ENCODE measurements around the gene GRAMD1B. TPM values are rescaled to one million over a fixed set of nuclear protein-coding genes. Genes with fewer than 3 reads are reported as not detected.
"Not testable (repeated sequence)": the region's sequence is repeated elsewhere in the genome, so short reads cannot be mapped to it uniquely, and the experiment has no call there.

GRAMD1B gene
- total RNA-seq, 2 experiments from 2014 or later: 36.8 to 39.0 TPM

- no peaks in the 10 kb centered on the region for H3K4me1 Mint-ChIP-seq (ENCODE audit: low read depth)
- POLR2A ChIA-PET: no interaction called here
- H3K27ac Mint-ChIP-seq: no peak overlapping the region
- intact Hi-C loops (cut with micrococcal nuclease): no loop called here
- peaks cover 16% of the 10 kb centered on the region for H3K27me3 Mint-ChIP-seq
- no peak overlapping the region for H3K4me3 Mint-ChIP-seq
- CTCF ChIA-PET: interaction anchor here (8.9 kb wide), 1 partner anchor 63 kb away, joined by 163 read pairs; no protein-coding TSS in a partner anchor
- no peaks in the 10 kb centered on the region for H3K36me3 Mint-ChIP-seq
- no peaks in the 10 kb centered on the region for H3K9me3 Mint-ChIP-seq
- no peak for DNase-seq
These were observed 215.4 kb downstream of the GRAMD1B start for GRCh38 chr11:123645286-123645975.

DNA sequence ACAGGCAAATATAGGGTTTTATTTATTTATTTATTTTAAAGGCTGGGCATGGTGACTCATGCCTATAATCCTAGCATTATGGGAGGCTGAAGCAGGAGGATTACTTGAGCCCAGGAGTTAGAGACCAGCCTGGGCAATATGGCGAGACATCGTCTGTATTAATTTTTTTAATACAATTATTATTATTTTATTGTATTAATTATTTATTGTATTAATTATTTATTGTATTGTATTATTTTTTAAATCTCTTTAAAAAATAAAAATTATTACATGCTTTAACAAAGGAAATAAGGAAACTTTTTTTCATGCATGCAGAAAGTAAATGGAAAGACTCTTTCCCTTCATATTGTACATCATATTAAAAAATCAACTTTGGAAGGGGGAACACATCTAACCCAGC lies 220.8 kb downstream of the GRAMD1B start:
- intact Hi-C loops (cut with micrococcal nuclease): no loop called here
- Mint-ChIP-seq H3K27ac (no peak overlapping the region), H3K4me3 (no peak overlapping the region), H3K27me3 (peaks cover 39% of the 10 kb centered on the region), H3K36me3 (no peaks in the 10 kb centered on the region), H3K9me3 (no peaks in the 10 kb centered on the region), H3K4me1 (ENCODE audit: low read depth) (peaks cover 4% of the 10 kb centered on the region)
- DNase-seq: no peak
- POLR2A ChIA-PET: no interaction called here
- CTCF ChIA-PET: interaction anchor here (1.1 to 1.3 kb wide), 3 partner anchors 8 to 13 kb away, joined by 3 to 5 read pairs (median 4); no protein-coding TSS in a partner anchor

DNA sequence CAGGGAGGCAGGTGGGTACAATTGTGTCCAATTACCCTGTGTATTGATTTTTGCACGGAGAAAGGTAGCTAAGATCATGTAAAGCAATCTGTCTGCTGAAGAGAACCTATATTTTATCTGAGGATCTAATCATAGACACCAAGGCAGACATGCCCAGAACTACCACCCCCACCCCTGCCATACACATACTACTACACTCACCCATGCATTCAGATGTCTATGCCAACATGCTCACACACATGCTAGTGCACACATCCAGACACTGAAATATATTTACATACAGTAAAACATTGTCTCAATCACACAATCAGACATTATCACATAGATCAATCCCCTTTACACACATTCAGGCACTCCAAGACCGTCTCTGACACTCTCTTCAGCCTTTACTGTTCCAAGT lies 222.5 kb downstream of the GRAMD1B start:
- ChIA-PET CTCF (interaction anchor here (1.4 to 3.0 kb wide), 2 partner anchors 55 to 59 kb away, joined by 6 to 13 read pairs; no protein-coding TSS in a partner anchor), POLR2A (no interaction called here)
- peaks cover 35% of the 10 kb centered on the region for H3K27me3 Mint-ChIP-seq
- H3K4me1 Mint-ChIP-seq (ENCODE audit: low read depth): peaks cover 4% of the 10 kb centered on the region
- no peaks in the 10 kb centered on the region for H3K36me3 Mint-ChIP-seq
- intact Hi-C loops (cut with micrococcal nuclease): no loop called here
- H3K4me3 Mint-ChIP-seq: no peak overlapping the region
- H3K9me3 Mint-ChIP-seq: no peaks in the 10 kb centered on the region
- no peak for DNase-seq
- H3K27ac Mint-ChIP-seq: no peak overlapping the region

GRCh38 chr11:123653483-123653826 lies 223.4 kb downstream of the GRAMD1B start:
- Mint-ChIP-seq H3K27me3 (peaks cover 35% of the 10 kb centered on the region), H3K4me3 (no peak overlapping the region), H3K9me3 (no peaks in the 10 kb centered on the region), H3K27ac (no peak overlapping the region), H3K36me3 (no peaks in the 10 kb centered on the region), H3K4me1 (ENCODE audit: low read depth) (peaks cover 4% of the 10 kb centered on the region)
- ChIA-PET POLR2A (no interaction called here), CTCF (interaction anchor here (0.6 to 3.0 kb wide), 4 partner anchors 53 to 855 kb away, joined by 3 to 13 read pairs (median 8); no protein-coding TSS in a partner anchor)
- intact Hi-C loops (cut with micrococcal nuclease): no loop called here
- DNase-seq: no peak

DNA sequence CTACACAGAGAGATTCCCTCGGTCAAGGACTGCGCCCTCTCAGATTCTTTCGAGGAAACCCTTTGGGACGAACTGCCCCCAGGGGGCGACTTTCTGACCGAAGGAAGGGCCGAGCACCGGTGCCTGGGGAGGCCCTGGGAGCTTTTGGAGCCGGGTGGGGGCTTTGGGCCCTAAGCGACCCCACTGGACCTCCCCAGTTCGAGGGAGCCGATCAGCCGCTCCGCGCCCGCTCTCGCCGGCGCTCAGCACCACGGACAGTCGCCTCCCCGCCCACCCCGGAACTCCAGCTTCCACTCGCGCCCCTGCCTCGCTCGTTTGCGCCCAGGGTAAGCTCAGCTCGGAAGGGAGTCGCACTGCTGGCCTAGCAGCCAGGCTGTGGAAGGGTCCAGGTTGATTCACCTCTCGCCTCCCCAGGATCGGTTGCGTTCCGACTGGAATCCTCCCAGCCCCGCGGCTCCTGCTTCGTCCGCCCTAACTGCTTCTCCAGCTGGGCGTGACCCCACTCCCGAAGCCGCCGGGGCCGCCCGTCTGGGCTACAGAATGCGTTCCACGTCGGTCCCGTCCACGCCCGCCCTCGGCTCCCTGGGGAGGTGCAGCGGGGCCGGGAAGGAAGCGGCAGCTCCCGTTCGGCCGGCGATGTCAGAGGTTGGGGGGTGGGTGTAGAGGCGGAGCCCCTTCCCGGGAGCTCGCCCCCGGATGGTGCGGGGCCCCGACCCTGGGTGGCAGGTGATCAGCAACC lies 223.9 kb downstream of the GRAMD1B start:
- H3K4me3 Mint-ChIP-seq: no peak overlapping the region
- peaks cover 35% of the 10 kb centered on the region for H3K27me3 Mint-ChIP-seq
- intact Hi-C loops (cut with micrococcal nuclease): no loop called here
- H3K4me1 Mint-ChIP-seq (ENCODE audit: low read depth): peaks cover 5% of the 10 kb centered on the region
- ChIA-PET CTCF (interaction anchor here (0.6 to 3.0 kb wide), 6 partner anchors 10 to 856 kb away, joined by 3 to 13 read pairs (median 4); no protein-coding TSS in a partner anchor), POLR2A (no interaction called here)
- DNase-seq: peak; percentile 48
- H3K9me3 Mint-ChIP-seq: peaks cover 4% of the 10 kb centered on the region
- H3K36me3 Mint-ChIP-seq: no peaks in the 10 kb centered on the region
- no peak overlapping the region for H3K27ac Mint-ChIP-seq

DNA sequence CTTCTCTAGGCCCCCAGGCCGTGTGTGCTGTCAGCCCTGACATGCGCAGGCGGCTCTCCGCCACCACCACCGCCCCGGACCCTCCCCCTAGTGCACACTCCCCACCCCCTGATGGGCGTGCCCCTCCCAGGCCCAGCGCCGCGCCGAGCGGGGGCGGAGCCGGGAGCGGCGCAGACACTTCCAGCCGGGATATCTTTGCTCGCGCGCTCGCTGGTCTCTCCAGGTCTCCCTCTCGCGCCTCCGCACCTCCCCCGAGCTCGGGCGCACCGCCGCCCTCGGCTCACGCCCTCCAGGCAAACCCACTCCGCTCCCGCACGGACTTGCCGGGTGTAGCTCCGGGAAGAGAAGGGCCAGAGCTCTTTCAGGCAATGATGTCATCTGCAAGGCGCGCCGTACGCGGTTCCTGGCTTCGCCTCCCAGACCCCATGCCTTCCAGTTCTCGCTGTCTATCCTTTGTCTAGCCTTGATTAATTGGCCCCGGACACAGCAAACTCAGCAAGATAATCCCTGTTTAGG lies 224.6 kb downstream of the GRAMD1B start, which contains the start of gene SCN3B:
SCN3B (minus strand) TSS at position 59 of the 516 bp plus-strand sequence. CDS start 823 bp downstream, outside the sequence.
- Mint-ChIP-seq H3K27me3 (peaks cover 35% of the 10 kb centered on the region), H3K4me3 (peak within 1 kb of the TSS; percentile 44), H3K27ac (no peak within 1 kb of the TSS), H3K9me3 (peaks cover 7% of the 10 kb centered on the region), H3K36me3 (no peaks in the 10 kb centered on the region), H3K4me1 (ENCODE audit: low read depth) (peaks cover 12% of the 10 kb centered on the region)
- intact Hi-C loops (cut with micrococcal nuclease): no loop called here
- peak; percentile 15 for DNase-seq
- POLR2A ChIA-PET: no interaction called here
- CTCF ChIA-PET: interaction anchor here (0.9 to 3.0 kb wide), 6 partner anchors 10 to 407 kb away, joined by 3 to 13 read pairs (median 4); no protein-coding TSS in a partner anchor

GRCh38 chr11:123659311-123659710 lies 229.2 kb downstream of the GRAMD1B start:
- peaks cover 16% of the 10 kb centered on the region for H3K4me1 Mint-ChIP-seq (ENCODE audit: low read depth)
- intact Hi-C loops (cut with micrococcal nuclease): no loop called here
- peaks cover 2% of the 10 kb centered on the region for H3K36me3 Mint-ChIP-seq
- peaks cover 9% of the 10 kb centered on the region for H3K9me3 Mint-ChIP-seq
- CTCF ChIA-PET: no interaction called here
- DNase-seq: no peak
- H3K27me3 Mint-ChIP-seq: peaks cover 15% of the 10 kb centered on the region
- POLR2A ChIA-PET: no interaction called here
- no peak overlapping the region for H3K27ac Mint-ChIP-seq
- H3K4me3 Mint-ChIP-seq: no peak overlapping the region

GRCh38 chr11:123659965-123660364 lies 229.9 kb downstream of the GRAMD1B start:
- intact Hi-C loops (cut with micrococcal nuclease); H3K4me3 Mint-ChIP-seq; H3K36me3 Mint-ChIP-seq; POLR2A ChIA-PET; CTCF ChIA-PET; H3K9me3 Mint-ChIP-seq; H3K27ac Mint-ChIP-seq: not testable (repeated sequence)
- peak; percentile 49 for DNase-seq
- peaks cover 12% of the 10 kb centered on the region for H3K27me3 Mint-ChIP-seq
- H3K4me1 Mint-ChIP-seq (ENCODE audit: low read depth): peaks cover 16% of the 10 kb centered on the region

GRCh38 chr11:123665306-123665705 lies 235.2 kb downstream of the GRAMD1B start:
- peaks cover 2% of the 10 kb centered on the region for H3K4me1 Mint-ChIP-seq (ENCODE audit: low read depth)
- DNase-seq: no peak
- peaks cover 4% of the 10 kb centered on the region for H3K27me3 Mint-ChIP-seq
- peaks cover 2% of the 10 kb centered on the region for H3K36me3 Mint-ChIP-seq
- H3K4me3 Mint-ChIP-seq: no peak overlapping the region
- H3K9me3 Mint-ChIP-seq: peaks cover 2% of the 10 kb centered on the region
- POLR2A ChIA-PET: no interaction called here
- no peak overlapping the region for H3K27ac Mint-ChIP-seq
- CTCF ChIA-PET: no interaction called here
- intact Hi-C loops (cut with micrococcal nuclease): no loop called here

GRCh38 chr11:123670081-123670480 lies 240.0 kb downstream of the GRAMD1B start:
- H3K27me3 Mint-ChIP-seq: peaks cover 2% of the 10 kb centered on the region
- H3K4me3 Mint-ChIP-seq: no peak overlapping the region
- POLR2A ChIA-PET: no interaction called here
- no peaks in the 10 kb centered on the region for H3K9me3 Mint-ChIP-seq
- no peaks in the 10 kb centered on the region for H3K4me1 Mint-ChIP-seq (ENCODE audit: low read depth)
- no peak for DNase-seq
- CTCF ChIA-PET: interaction anchor here (2.3 kb wide), 1 partner anchor 41 kb away, joined by 6 read pairs; no protein-coding TSS in a partner anchor
- intact Hi-C loops (cut with micrococcal nuclease): no loop called here
- no peak overlapping the region for H3K27ac Mint-ChIP-seq
- H3K36me3 Mint-ChIP-seq: no peaks in the 10 kb centered on the region

GRCh38 chr11:123671534-123671933 lies 241.5 kb downstream of the GRAMD1B start:
- Mint-ChIP-seq H3K4me3 (no peak overlapping the region), H3K27ac (no peak overlapping the region), H3K36me3 (no peaks in the 10 kb centered on the region), H3K4me1 (ENCODE audit: low read depth) (no peaks in the 10 kb centered on the region), H3K9me3 (no peaks in the 10 kb centered on the region), H3K27me3 (peaks cover 2% of the 10 kb centered on the region)
- intact Hi-C loops (cut with micrococcal nuclease): no loop called here
- DNase-seq: no peak
- ChIA-PET CTCF (interaction anchor here (1.0 to 2.3 kb wide), 2 partner anchors 36 to 40 kb away, joined by 6 read pairs; no protein-coding TSS in a partner anchor), POLR2A (no interaction called here)

- H3K9me3 Mint-ChIP-seq: no peaks in the 10 kb centered on the region
- intact Hi-C loops (cut with micrococcal nuclease): no loop called here
- DNase-seq: no peak
- H3K27me3 Mint-ChIP-seq: peaks cover 2% of the 10 kb centered on the region
- H3K27ac Mint-ChIP-seq: no peak overlapping the region
- no peak overlapping the region for H3K4me3 Mint-ChIP-seq
- ChIA-PET POLR2A (no interaction called here), CTCF (interaction anchor here (0.8 kb wide), 1 partner anchor 39 kb away, joined by 3 read pairs; no protein-coding TSS in a partner anchor)
- no peaks in the 10 kb centered on the region for H3K36me3 Mint-ChIP-seq
- H3K4me1 Mint-ChIP-seq (ENCODE audit: low read depth): no peaks in the 10 kb centered on the region
These were observed 242.5 kb downstream of the GRAMD1B start for GRCh38 chr11:123672568-123672967.
